ENCODE results near the gene EPN1. TPM values are rescaled to one million over a fixed set of nuclear protein-coding genes. Genes with fewer than 3 reads are reported as not detected.

EPN1 gene
- total and polyA plus RNA-seq, 2 of the 13 experiments (the other 11 are each of a cell fraction or from before 2014, with no cell fraction given) = 28.9 to 31.7 TPM

DNA sequence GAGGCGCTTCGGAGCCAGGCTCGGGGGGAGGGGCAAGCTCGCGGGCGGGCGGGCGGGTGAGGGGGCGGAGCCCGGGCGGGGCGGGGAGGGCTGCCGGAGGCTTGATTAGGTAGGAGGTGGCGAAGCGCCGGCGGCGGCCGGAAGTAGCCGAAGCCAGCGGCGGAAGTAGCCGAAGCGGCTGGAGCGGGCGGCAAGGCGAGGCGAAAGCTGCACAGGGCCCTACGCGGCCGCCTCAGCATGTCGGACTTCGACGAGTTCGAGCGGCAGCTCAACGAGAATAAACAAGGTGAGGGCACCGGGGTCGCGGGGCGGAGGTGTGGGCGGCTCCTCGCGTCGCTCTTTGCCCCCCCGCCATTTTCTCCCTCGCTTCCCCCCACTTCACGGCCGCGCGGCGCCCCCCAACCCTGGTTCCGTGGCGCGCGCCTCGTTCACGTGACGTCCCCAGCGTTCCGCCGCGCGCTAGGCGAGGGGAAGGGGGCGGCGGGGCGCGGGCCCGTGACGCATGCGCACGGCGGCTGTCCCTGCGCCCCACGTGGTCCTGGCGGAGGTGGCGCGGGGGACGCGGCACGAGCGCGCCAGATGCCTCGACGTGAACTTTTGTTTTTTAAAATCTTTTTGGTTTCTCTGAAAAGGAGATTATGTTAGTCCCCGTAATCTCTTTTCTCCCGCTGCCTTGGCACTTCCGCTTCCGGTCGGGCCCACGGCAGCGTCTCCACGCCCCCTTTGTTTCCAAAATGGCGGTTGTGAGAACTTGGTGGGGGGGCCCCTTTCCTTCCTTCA lies 20.0 kb upstream of the EPN1 start, which contains the start of gene U2AF2 (continued):
- TF ChIP-seq ZSCAN20 (CRISPR knock-in tag; IDR thresholded peaks at IDR 0.05; ENCODE audit: borderline replicate concordance) = 0 out of 2 replicates have a peak, but pooled peaks have one; percentile 65
- 0 out of 2 replicates have a peak, but pooled peaks have one; percentile 20 for TF ChIP-seq MYPOP (CRISPR knock-in tag; IDR thresholded peaks at IDR 0.05)
- no peak for TF ChIP-seq ZMAT5 (CRISPR knock-in tag; IDR thresholded peaks at IDR 0.05; ENCODE audit: borderline replicate concordance, low read depth)
- no peak for TF ChIP-seq ZNF781 (CRISPR knock-in tag; IDR thresholded peaks at IDR 0.05; ENCODE audit: borderline replicate concordance, not compliant biosample characterization)
- no peak for TF ChIP-seq ZSCAN22 (CRISPR knock-in tag; IDR thresholded peaks at IDR 0.05)
- peak; percentile 39; the same call in 1 of the 2 replicates for TF ChIP-seq SIN3A (IDR thresholded peaks at IDR 0.05; ENCODE audit: borderline replicate concordance, low read depth, low read length)
- peak; percentile 89; the same call in 1 of the 2 replicates for TF ChIP-seq BORCS8-MEF2B (CRISPR knock-in tag; IDR thresholded peaks at IDR 0.05)
- TF ChIP-seq CCAR2 (optimal IDR thresholded peaks at IDR 0.05; ENCODE audit: low read depth, low read length) = no peak
- no peak for TF ChIP-seq DDIT3 (CRISPR knock-in tag; IDR thresholded peaks at IDR 0.05)
- TF ChIP-seq HDAC1 (CRISPR knock-in tag; IDR thresholded peaks at IDR 0.05) = peak; percentile 38
- TF ChIP-seq KDM5A (IDR thresholded peaks at IDR 0.05; ENCODE audit: borderline replicate concordance, low read length) = no peak
- 0 out of 2 replicates have a peak, but pooled peaks have one; percentile 29 for TF ChIP-seq HOXA9 (CRISPR knock-in tag; IDR thresholded peaks at IDR 0.05; ENCODE audit: borderline replicate concordance)
- TF ChIP-seq ZNF253 (CRISPR knock-in tag; IDR thresholded peaks at IDR 0.05; ENCODE audit: borderline replicate concordance) = peak; percentile 56; the same call in 1 of the 2 replicates
- no peak for TF ChIP-seq NFAT5 (CRISPR knock-in tag; IDR thresholded peaks at IDR 0.05)
- no peak for TF ChIP-seq ZNF296 (CRISPR knock-in tag; conservative IDR thresholded peaks at IDR 0.05)
- no peak for TF ChIP-seq NFIB (CRISPR knock-in tag; IDR thresholded peaks at IDR 0.05; ENCODE audit: borderline replicate concordance)
- no peak for TF ChIP-seq TCF12 (IDR thresholded peaks at IDR 0.05)
- no peak; the same call in 1 of the 2 replicates for TF ChIP-seq TCF12 (CRISPR knock-in tag; IDR thresholded peaks at IDR 0.05)
- TF ChIP-seq SNAPC5 (CRISPR knock-in tag; IDR thresholded peaks at IDR 0.05; ENCODE audit: borderline replicate concordance) = no peak
- peak; percentile 15; the same call in 1 of the 2 replicates for TF ChIP-seq REPIN1 (CRISPR knock-in tag; IDR thresholded peaks at IDR 0.05; ENCODE audit: borderline replicate concordance, low read depth)
